Right atrium auricular region (tissue), 2 donors: ENCODE results near the gene LAMC1. TPM values are rescaled to one million over a fixed set of nuclear protein-coding genes. Genes with fewer than 3 reads are reported as not detected.

Source experiments
- DNase-seq: peaks from one replicate; pipeline ENCODE4 v3.0.0-alpha.2; 2019; ENCODE audit warnings: low spot score
- H3K27ac ChIP-seq, 2 donors: fragments of 200-600 bp; sonication (generic); 1 replicate in 1 of 2; 2 replicates in 1 of 2; pipeline ENCODE4 v1.5.1; 2016 to 2019
- H3K27me3 ChIP-seq, 2 donors: fragments of 200-600 bp; sonication (generic); one replicate each; pipeline versions ENCODE4 v1.5.1 to v1.6.0; 2017 to 2019
- H3K36me3 ChIP-seq: fragments of 200-600 bp; sonication (generic); one replicate; pipeline ENCODE4 v1.5.1; 2016
- H3K4me1 ChIP-seq, 2 donors: fragments of 200-600 bp; sonication (generic); one replicate each; pipeline versions ENCODE4 v1.5.1 to v1.6.0; 2017 to 2019
- H3K4me3 ChIP-seq, 2 donors: fragments of 200-600 bp; sonication (generic); 1 replicate in 1 of 2; 2 replicates in 1 of 2; pipeline ENCODE4 v1.5.1; 2017 to 2019; ENCODE audit warnings: mild to moderate bottlenecking in 1 of 2, moderate library complexity in 1 of 2
- H3K9me3 ChIP-seq, 2 donors: fragments of 200-600 bp; sonication (generic); one replicate each; pipeline ENCODE4 v1.5.1; 2019
- total RNA-seq, 2 donors: library from RNA; depleted of rRNA; stranded (reverse); fragments of >200 nt; gene quantifications; one replicate each; pipeline ENCODE4 v1.1.0, GENCODE V29; 2016
- TF ChIP-seq, protein P1 (sequence below), 2 donors: fragments of 200-600 bp; sonication (generic); IDR thresholded peaks; one replicate each; pipeline ENCODE4 v1.5.1; 2019; ENCODE audit warnings: antibody characterized with exemption in 2 of 2

Gene LAMC1
- total RNA-seq, 2 donors from 2014 or later: 154 to 159 TPM

- TF ChIP-seq, protein P1, sequence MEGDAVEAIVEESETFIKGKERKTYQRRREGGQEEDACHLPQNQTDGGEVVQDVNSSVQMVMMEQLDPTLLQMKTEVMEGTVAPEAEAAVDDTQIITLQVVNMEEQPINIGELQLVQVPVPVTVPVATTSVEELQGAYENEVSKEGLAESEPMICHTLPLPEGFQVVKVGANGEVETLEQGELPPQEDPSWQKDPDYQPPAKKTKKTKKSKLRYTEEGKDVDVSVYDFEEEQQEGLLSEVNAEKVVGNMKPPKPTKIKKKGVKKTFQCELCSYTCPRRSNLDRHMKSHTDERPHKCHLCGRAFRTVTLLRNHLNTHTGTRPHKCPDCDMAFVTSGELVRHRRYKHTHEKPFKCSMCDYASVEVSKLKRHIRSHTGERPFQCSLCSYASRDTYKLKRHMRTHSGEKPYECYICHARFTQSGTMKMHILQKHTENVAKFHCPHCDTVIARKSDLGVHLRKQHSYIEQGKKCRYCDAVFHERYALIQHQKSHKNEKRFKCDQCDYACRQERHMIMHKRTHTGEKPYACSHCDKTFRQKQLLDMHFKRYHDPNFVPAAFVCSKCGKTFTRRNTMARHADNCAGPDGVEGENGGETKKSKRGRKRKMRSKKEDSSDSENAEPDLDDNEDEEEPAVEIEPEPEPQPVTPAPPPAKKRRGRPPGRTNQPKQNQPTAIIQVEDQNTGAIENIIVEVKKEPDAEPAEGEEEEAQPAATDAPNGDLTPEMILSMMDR (IDR thresholded peaks at IDR 0.05): peak in 1 of 2 donors; percentile 54
- no peak for DNase-seq
- H3K4me1 ChIP-seq: peaks cover 0 to 6% of the 10 kb centered on the region in 2 donors
- no peaks in the 10 kb centered on the region for H3K9me3 ChIP-seq
- H3K4me3 ChIP-seq: peak within 1 kb of the TSS; percentile 27 to 37
- H3K27me3 ChIP-seq: no peaks in the 10 kb centered on the region
- H3K27ac ChIP-seq: peak within 1 kb of the TSS in 1 of 2 donors; percentile 21
- no peaks in the 10 kb centered on the region for H3K36me3 ChIP-seq
These were observed 162.8 kb downstream of the LAMC1 start, which contains the start of gene LAMC2 for GRCh38 chr1:183185941-183186490. Gene LAMC2, plus strand, starts transcription at chr1:183186264. Its CDS starts 89 bp downstream, at chr1:183186353.

DNA sequence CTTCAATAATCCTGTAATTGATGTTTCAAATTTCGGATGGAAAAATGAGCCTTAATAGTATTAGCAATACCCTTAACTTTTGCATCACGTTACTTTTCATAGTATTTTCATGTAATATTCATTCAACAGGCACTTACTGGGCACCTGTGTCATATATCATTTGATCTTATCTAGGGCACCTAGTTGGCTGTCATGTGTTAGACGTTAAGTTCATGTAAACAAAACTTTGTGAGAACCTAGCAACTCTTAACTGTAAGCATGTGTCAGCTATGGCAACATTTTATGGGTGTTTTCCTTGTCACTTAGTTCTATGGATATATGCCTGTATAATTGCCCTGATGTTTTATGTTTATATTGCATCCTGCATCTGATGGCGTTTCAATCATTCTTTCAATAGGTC lies 163.6 kb downstream of the LAMC1 start:
- no peaks in the 10 kb centered on the region for H3K4me1 ChIP-seq
- no peaks in the 10 kb centered on the region for H3K36me3 ChIP-seq
- H3K27ac ChIP-seq: no peak overlapping the region
- no peaks in the 10 kb centered on the region for H3K9me3 ChIP-seq
- H3K27me3 ChIP-seq: no peaks in the 10 kb centered on the region
- no peak overlapping the region for H3K4me3 ChIP-seq
- DNase-seq: no peak
- TF ChIP-seq, protein P1 (IDR thresholded peaks at IDR 0.05): no peak

DNA sequence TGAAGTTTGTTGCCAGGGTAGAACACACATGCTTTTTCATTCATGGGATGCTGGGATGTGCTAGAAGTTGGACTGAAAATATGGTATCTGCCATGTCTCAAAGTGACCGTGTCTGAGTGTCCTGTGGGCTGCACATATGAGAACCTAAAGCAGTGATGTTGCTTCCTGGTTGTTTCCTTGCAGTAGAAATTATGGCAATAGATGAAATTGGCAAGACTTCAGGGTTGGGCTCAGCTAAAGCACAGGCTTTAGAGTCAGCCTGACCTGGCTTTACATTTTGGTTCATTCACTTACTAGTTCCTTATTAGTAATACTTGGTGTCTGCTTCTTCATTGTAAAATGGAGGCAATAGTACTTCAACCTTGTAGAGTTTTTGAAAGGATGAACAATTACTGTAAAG lies 165.0 kb downstream of the LAMC1 start:
- no peaks in the 10 kb centered on the region for H3K4me1 ChIP-seq
- no peaks in the 10 kb centered on the region for H3K9me3 ChIP-seq
- no peak overlapping the region for H3K27ac ChIP-seq
- no peak overlapping the region for H3K4me3 ChIP-seq
- TF ChIP-seq, protein P1 (IDR thresholded peaks at IDR 0.05): no peak
- H3K27me3 ChIP-seq: no peaks in the 10 kb centered on the region
- no peak for DNase-seq
- H3K36me3 ChIP-seq: no peaks in the 10 kb centered on the region

GRCh38 chr1:183191833-183192232 lies 168.6 kb downstream of the LAMC1 start:
- TF ChIP-seq, protein P1 (IDR thresholded peaks at IDR 0.05): no peak
- DNase-seq: no peak
- Histone ChIP-seq H3K4me1 (peaks cover 0 to 5% of the 10 kb centered on the region in 2 donors), H3K27ac (no peak overlapping the region), H3K36me3 (no peaks in the 10 kb centered on the region), H3K9me3 (no peaks in the 10 kb centered on the region), H3K27me3 (no peaks in the 10 kb centered on the region), H3K4me3 (no peak overlapping the region)

GRCh38 chr1:183193963-183194525 lies 170.8 kb downstream of the LAMC1 start:
- Histone ChIP-seq H3K36me3 (no peaks in the 10 kb centered on the region), H3K9me3 (no peaks in the 10 kb centered on the region), H3K27me3 (no peaks in the 10 kb centered on the region), H3K27ac (no peak overlapping the region), H3K4me3 (no peak overlapping the region), H3K4me1 (peaks cover 0 to 5% of the 10 kb centered on the region in 2 donors)
- no peak for DNase-seq
- TF ChIP-seq, protein P1 (IDR thresholded peaks at IDR 0.05): no peak
